Fibroblast of lung (primary cell): Measurements from ENCODE around the gene ABLIM2. TPM values are rescaled to one million over a fixed set of nuclear protein-coding genes. Genes with fewer than 3 reads are reported as not detected.
A peak's percentile ranks its signal among the peaks of the same experiment; 100 is the strongest.

Source experiments
- DNase-seq, 2 donors: peaks; one replicate each; pipeline versions ENCODE4 v3.0.0 to v3.0.0-alpha.2; 2010; ENCODE audit warnings: low read depth in 2 of 2
- H2AFZ ChIP-seq: 2 replicates; pipeline ENCODE4 v1.5.1; 2012; ENCODE audit warnings: low read length, control low read depth, inconsistent platforms
- H3K27ac ChIP-seq: 2 replicates; pipeline ENCODE4 v1.5.1; 2011; ENCODE audit warnings: low read length, control low read depth; ENCODE audit not compliant: insufficient read depth
- H3K27me3 ChIP-seq: 2 replicates; pipeline ENCODE4 v1.5.1; 2011; ENCODE audit warnings: mild to moderate bottlenecking, low read length; ENCODE audit not compliant: control insufficient read depth, insufficient read depth
- H3K36me3 ChIP-seq: 2 replicates; pipeline ENCODE4 v1.5.1; 2011; ENCODE audit warnings: low read length; ENCODE audit not compliant: control insufficient read depth, insufficient read depth
- H3K4me1 ChIP-seq: 2 replicates; pipeline ENCODE4 v1.5.1; 2011; ENCODE audit warnings: low read length; ENCODE audit not compliant: control insufficient read depth, insufficient read depth; ENCODE audit errors: extremely low read depth
- H3K4me2 ChIP-seq: 2 replicates; pipeline ENCODE4 v1.5.1; 2011; ENCODE audit warnings: low read length, control low read depth; ENCODE audit not compliant: insufficient read depth; ENCODE audit errors: extremely low read depth
- H3K4me3 ChIP-seq, 4 experiments: fragments of 200-600 bp in 1 of 4; sonication (generic) in 1 of 4; replicated peaks in 1 of 4; 2 replicates each; pipeline ENCODE4 v1.5.1; 2011 to 2016; ENCODE audit warnings: low read length in 4 of 4, low read depth in 3 of 4, mild to moderate bottlenecking in 3 of 4, control low read depth in 2 of 4, inconsistent platforms in 1 of 4, mixed read lengths in 1 of 4; ENCODE audit not compliant: insufficient read depth in 1 of 4; ENCODE audit errors: control extremely low read depth in 1 of 4
- H3K79me2 ChIP-seq: 2 replicates; pipeline ENCODE4 v1.5.1; 2012; ENCODE audit warnings: mild to moderate bottlenecking, low read length, inconsistent platforms; ENCODE audit not compliant: control insufficient read depth, insufficient read depth
- H3K9ac ChIP-seq: 2 replicates; pipeline ENCODE4 v1.5.1; 2011; ENCODE audit warnings: mild to moderate bottlenecking, low read length, control low read depth; ENCODE audit not compliant: insufficient read depth
- H3K9me3 ChIP-seq: 2 replicates; pipeline ENCODE4 v1.5.1; 2012; ENCODE audit warnings: low read depth, low read length; ENCODE audit not compliant: control insufficient read depth, insufficient read depth
- H4K20me1 ChIP-seq: 2 replicates; pipeline ENCODE4 v1.5.1; 2011; ENCODE audit warnings: low read length; ENCODE audit not compliant: control insufficient read depth, insufficient read depth; ENCODE audit errors: extremely low read depth
- EZH2 ChIP-seq: IDR thresholded peaks from 2 replicates; pipeline ENCODE4 v1.5.1; 2012; ENCODE audit warnings: low read length, control low read depth, mild to moderate bottlenecking; ENCODE audit errors: missing control alignments
- polyA plus RNA-seq, 2 donors: library from polyadenylated mRNA; depleted of rRNA in 1 of 2; stranded (reverse) in 1 of 2; unstranded in 1 of 2; fragments of >200 nt; gene quantifications; 2 replicates each; pipeline ENCODE4 v1.2.1, GENCODE V29; 2011 to 2012; ENCODE audit warnings: missing spikeins in 1 of 2
- total RNA-seq: library from RNA; depleted of rRNA; stranded (reverse); fragments of >200 nt; gene quantifications from 2 replicates; pipeline ENCODE4 v1.2.1, GENCODE V29; 2014
- TF ChIP-seq, protein P1 (sequence below), 2 donors: IDR thresholded peaks in 1 of 2; conservative IDR thresholded peaks in 1 of 2; 1 replicate in 1 of 2; 2 replicates in 1 of 2; pipeline ENCODE4 v1.5.1; 2011 to 2012; ENCODE audit warnings: low read length in 2 of 2, control low read depth in 1 of 2, inconsistent platforms in 1 of 2, low read depth in 1 of 2, mild to moderate bottlenecking in 1 of 2

ABLIM2 gene
- total and polyA plus RNA-seq, 2 donors (not counting 1 experiment from before 2014, with no cell fraction given) = 0.66 to 2.6 TPM

DNA sequence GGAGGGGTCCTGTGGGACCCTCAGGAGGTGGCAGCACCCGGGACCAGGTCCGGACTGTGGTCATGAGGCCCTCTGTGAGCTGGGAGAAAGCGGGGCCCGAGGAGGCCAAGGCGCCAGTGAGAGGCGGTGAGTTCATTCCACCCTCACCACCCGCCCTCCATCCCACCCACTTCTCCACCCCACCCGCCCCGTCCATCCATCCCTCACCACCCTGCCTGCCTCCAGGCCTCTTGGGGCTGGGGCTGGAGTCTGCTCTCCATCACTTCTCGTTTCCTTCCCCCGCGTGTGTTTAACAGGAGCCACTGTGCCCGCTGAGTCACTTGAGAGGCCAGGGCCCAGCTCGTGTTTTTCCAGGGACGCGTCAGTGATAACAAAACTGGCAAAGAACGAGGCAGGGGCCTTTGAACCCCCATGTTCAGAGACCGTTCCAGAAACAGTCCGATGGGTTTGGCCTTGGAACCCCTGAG lies 46.7 kb upstream of the ABLIM2 start:
- no peaks in the 10 kb centered on the region for H4K20me1 ChIP-seq
- no peaks in the 10 kb centered on the region for H3K9me3 ChIP-seq
- H3K36me3 ChIP-seq = no peaks in the 10 kb centered on the region
- no peak overlapping the region for H3K4me2 ChIP-seq
- no peak overlapping the region for H3K27ac ChIP-seq
- no peaks in the 10 kb centered on the region for H3K27me3 ChIP-seq
- DNase-seq = peak in 1 of 2 donors; percentile 36
- H3K79me2 ChIP-seq = no peaks in the 10 kb centered on the region
- TF ChIP-seq EZH2 = no peak
- TF ChIP-seq, protein P1, sequence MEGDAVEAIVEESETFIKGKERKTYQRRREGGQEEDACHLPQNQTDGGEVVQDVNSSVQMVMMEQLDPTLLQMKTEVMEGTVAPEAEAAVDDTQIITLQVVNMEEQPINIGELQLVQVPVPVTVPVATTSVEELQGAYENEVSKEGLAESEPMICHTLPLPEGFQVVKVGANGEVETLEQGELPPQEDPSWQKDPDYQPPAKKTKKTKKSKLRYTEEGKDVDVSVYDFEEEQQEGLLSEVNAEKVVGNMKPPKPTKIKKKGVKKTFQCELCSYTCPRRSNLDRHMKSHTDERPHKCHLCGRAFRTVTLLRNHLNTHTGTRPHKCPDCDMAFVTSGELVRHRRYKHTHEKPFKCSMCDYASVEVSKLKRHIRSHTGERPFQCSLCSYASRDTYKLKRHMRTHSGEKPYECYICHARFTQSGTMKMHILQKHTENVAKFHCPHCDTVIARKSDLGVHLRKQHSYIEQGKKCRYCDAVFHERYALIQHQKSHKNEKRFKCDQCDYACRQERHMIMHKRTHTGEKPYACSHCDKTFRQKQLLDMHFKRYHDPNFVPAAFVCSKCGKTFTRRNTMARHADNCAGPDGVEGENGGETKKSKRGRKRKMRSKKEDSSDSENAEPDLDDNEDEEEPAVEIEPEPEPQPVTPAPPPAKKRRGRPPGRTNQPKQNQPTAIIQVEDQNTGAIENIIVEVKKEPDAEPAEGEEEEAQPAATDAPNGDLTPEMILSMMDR (conservative IDR thresholded peaks at IDR 0.05 in 1 of 2, IDR thresholded peaks at IDR 0.05 in 1 of 2; ENCODE audit: low read depth in 1 of 2, low read length in 2 of 2) = no peak
- H3K4me1 ChIP-seq = peaks cover 10% of the 10 kb centered on the region
- no peak overlapping the region for H3K9ac ChIP-seq
- no peak overlapping the region for H3K4me3 ChIP-seq
- H2AFZ ChIP-seq = no peak overlapping the region

DNA sequence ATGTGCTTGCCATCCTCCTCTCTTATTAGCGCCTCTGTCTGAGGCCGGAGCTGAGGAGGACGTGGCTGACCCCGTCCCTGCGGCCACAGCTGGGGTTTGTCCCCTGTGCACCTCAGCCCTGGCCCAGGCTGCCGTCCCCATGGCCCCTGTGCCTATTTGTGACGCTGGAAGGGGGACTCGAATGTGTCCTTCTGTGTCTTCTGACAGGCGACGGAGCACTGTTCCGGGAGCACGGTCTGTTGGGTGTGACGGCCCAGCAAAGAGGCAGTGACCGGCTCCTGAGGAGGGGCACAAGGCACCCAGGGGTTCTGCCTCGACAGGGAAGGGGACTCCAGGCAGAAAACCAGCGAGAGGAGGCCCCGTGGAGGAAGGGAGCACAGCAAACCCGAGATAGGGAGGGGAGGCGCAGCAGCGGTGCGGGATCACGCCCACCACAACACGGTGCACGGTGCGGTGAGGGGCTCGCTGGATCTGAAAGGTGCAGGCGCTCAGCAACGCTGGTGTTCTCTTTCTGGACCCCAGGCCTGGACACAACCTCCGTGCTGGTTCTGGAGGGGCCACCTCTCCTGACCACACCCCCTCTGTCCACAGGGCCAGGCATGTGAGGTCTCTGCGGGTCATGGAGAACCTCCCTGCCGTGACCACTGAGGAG lies 46.1 kb upstream of the ABLIM2 start:
- no peak overlapping the region for H2AFZ ChIP-seq
- no peaks in the 10 kb centered on the region for H3K27me3 ChIP-seq
- H3K4me3 ChIP-seq = no peak overlapping the region
- H3K27ac ChIP-seq = no peak overlapping the region
- DNase-seq = no peak
- no peaks in the 10 kb centered on the region for H3K9me3 ChIP-seq
- no peak overlapping the region for H3K9ac ChIP-seq
- TF ChIP-seq EZH2 = no peak
- TF ChIP-seq, protein P1 (conservative IDR thresholded peaks at IDR 0.05 in 1 of 2, IDR thresholded peaks at IDR 0.05 in 1 of 2; ENCODE audit: low read depth in 1 of 2, low read length in 2 of 2) = no peak
- H3K4me1 ChIP-seq = peaks cover 15% of the 10 kb centered on the region
- H3K4me2 ChIP-seq = no peak overlapping the region
- H3K79me2 ChIP-seq = no peaks in the 10 kb centered on the region
- H3K36me3 ChIP-seq = no peaks in the 10 kb centered on the region
- no peaks in the 10 kb centered on the region for H4K20me1 ChIP-seq

DNA sequence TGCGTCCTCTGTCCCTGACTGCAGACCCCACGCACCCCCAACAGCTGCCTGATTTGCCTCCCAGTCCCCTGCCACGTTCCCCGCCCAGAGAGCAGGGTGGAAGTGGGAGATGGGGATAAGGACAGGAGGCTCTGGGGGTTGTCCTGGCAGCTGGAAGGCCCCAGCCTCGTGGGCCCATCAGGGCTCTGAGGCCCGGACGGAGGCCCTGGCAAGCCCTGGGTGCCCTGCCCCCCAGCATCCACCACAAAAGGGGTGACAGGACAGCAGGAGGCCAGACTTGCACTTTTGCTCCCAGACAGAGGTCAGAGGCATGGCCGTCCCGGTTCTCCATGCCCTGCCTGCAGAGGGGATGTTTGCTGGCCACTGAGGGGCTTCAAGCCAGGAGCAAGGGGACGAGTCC lies 45.2 kb upstream of the ABLIM2 start:
- H3K9me3 ChIP-seq = no peaks in the 10 kb centered on the region
- H3K36me3 ChIP-seq = no peaks in the 10 kb centered on the region
- H3K27ac ChIP-seq = no peak overlapping the region
- H4K20me1 ChIP-seq = no peaks in the 10 kb centered on the region
- DNase-seq = no peak
- no peak overlapping the region for H3K4me3 ChIP-seq
- no peak overlapping the region for H3K4me2 ChIP-seq
- H3K4me1 ChIP-seq = peaks cover 21% of the 10 kb centered on the region
- H2AFZ ChIP-seq = no peak overlapping the region
- H3K27me3 ChIP-seq = no peaks in the 10 kb centered on the region
- H3K9ac ChIP-seq = no peak overlapping the region
- no peaks in the 10 kb centered on the region for H3K79me2 ChIP-seq
- no peak for TF ChIP-seq EZH2
- TF ChIP-seq, protein P1 (conservative IDR thresholded peaks at IDR 0.05 in 1 of 2, IDR thresholded peaks at IDR 0.05 in 1 of 2; ENCODE audit: low read depth in 1 of 2, low read length in 2 of 2) = no peak
